ENCODE data around the gene PTPN2. TPM values are rescaled to one million over a fixed set of nuclear protein-coding genes. Genes with fewer than 3 reads are reported as not detected.

Gene PTPN2
- total RNA-seq, 2 donors from 2014 or later: 13.2 to 14.3 TPM

GRCh38 chr18:12827588-12827987, 56.4 kb downstream of the PTPN2 start:
- H3K27me3 ChIP-seq: no peaks in the 10 kb centered on the region
- no peak for TF ChIP-seq CTCF (IDR thresholded peaks at IDR 0.05)
- H3K27ac ChIP-seq: no peak overlapping the region
- H3K36me3 ChIP-seq: peaks cover 12% of the 10 kb centered on the region
- no peaks in the 10 kb centered on the region for H3K4me1 ChIP-seq
- no peak overlapping the region for H3K4me3 ChIP-seq
- no peak for DNase-seq (ENCODE audit: low spot score)
- H3K9me3 ChIP-seq: peaks cover 0 to 10% of the 10 kb centered on the region in 2 donors

DNA sequence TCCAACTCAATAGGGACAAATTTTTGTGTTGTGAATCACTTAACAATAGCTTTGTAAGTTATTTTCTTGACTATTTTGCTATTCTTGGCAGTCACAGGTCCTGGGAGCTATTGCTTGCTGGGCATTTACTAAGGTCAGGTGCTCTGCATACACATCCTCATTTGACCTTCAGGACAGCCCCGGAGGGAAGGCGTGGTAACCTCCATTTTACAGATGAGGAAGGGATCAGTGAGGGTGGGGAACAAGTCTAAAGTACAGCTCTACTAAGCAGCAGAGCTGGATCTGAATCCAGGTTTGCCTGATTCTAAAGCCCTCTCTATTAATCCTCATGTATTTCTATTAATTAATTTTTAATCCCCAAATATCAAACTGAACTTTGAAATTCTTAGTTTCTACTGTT, 58.8 kb downstream of the PTPN2 start:
- H3K27ac ChIP-seq: no peak overlapping the region
- no peak for DNase-seq (ENCODE audit: low spot score)
- H3K36me3 ChIP-seq: peaks cover 12% of the 10 kb centered on the region
- no peaks in the 10 kb centered on the region for H3K4me1 ChIP-seq
- H3K9me3 ChIP-seq: peaks cover 0 to 10% of the 10 kb centered on the region in 2 donors
- H3K27me3 ChIP-seq: no peaks in the 10 kb centered on the region
- no peak for TF ChIP-seq CTCF (IDR thresholded peaks at IDR 0.05)
- H3K4me3 ChIP-seq: no peak overlapping the region

DNA sequence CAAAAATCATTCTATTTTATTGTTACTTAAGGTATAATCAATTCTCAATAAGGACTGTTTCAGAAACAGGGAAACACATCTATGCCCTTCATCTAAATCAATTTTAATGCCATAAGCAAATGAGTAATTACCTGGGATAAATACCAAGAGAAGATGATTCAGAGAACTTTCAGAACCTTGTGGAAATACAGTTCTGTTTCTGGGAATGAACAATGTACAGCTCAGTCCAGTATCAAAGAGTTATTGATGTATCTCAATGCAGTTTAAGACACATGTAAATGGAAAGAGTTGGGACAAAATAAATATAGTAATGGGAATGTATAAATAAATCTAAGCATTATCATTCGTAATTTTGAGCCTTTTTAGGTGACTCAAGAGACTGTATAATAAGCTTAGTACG, 60.1 kb downstream of the PTPN2 start:
- peaks cover 0 to 10% of the 10 kb centered on the region in 2 donors for H3K9me3 ChIP-seq
- H3K4me1 ChIP-seq: no peaks in the 10 kb centered on the region
- no peak for DNase-seq (ENCODE audit: low spot score)
- TF ChIP-seq CTCF (IDR thresholded peaks at IDR 0.05): no peak
- peaks cover 12% of the 10 kb centered on the region for H3K36me3 ChIP-seq
- H3K27ac ChIP-seq: no peak overlapping the region
- no peaks in the 10 kb centered on the region for H3K27me3 ChIP-seq
- H3K4me3 ChIP-seq: no peak overlapping the region

- no peak for DNase-seq (ENCODE audit: low spot score)
- Histone ChIP-seq H3K27ac (no peak overlapping the region), H3K27me3 (no peaks in the 10 kb centered on the region), H3K4me3 (no peak overlapping the region), H3K36me3 (peaks cover 9% of the 10 kb centered on the region), H3K4me1 (no peaks in the 10 kb centered on the region), H3K9me3 (no peaks in the 10 kb centered on the region)
- TF ChIP-seq CTCF (IDR thresholded peaks at IDR 0.05): no peak
These were observed 62.6 kb downstream of the PTPN2 start for GRCh38 chr18:12821408-12821807.

DNA sequence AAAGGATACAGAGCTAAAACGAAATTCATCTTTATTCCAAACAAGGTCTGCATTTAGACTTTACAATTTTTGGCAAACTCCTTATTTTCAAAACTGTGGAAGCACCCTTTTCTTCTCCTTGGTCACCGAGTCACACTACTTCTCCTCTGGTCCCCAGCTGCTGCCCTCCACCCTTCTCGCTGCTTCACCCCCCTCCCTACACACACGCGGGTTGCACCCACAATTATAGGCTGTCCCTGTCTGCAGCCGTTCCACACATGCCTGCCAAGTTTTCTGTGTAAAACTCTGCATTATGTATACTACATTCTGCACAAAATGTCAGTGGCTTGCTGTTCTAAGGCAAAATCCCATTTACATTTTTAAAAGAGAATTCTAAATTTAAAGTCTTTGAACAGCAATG, 63.5 kb downstream of the PTPN2 start:
- H3K27ac ChIP-seq: no peak overlapping the region
- H3K4me3 ChIP-seq: no peak overlapping the region
- H3K4me1 ChIP-seq: no peaks in the 10 kb centered on the region
- no peak for DNase-seq (ENCODE audit: low spot score)
- peaks cover 8% of the 10 kb centered on the region for H3K36me3 ChIP-seq
- no peak for TF ChIP-seq CTCF (IDR thresholded peaks at IDR 0.05)
- no peaks in the 10 kb centered on the region for H3K27me3 ChIP-seq
- H3K9me3 ChIP-seq: no peaks in the 10 kb centered on the region

- H3K4me3 ChIP-seq: no peak overlapping the region
- TF ChIP-seq CTCF (IDR thresholded peaks at IDR 0.05): no peak
- H3K27me3 ChIP-seq: no peaks in the 10 kb centered on the region
- H3K4me1 ChIP-seq: no peaks in the 10 kb centered on the region
- no peaks in the 10 kb centered on the region for H3K9me3 ChIP-seq
- no peak overlapping the region for H3K27ac ChIP-seq
- peaks cover 8% of the 10 kb centered on the region for H3K36me3 ChIP-seq
- DNase-seq (ENCODE audit: low spot score): no peak
These were observed 64.2 kb downstream of the PTPN2 start for GRCh38 chr18:12819841-12820240.

Data from right atrium auricular region (tissue), 2 donors.